Keratinocyte (primary cell): ENCODE data around the gene SLC25A21. TPM values are rescaled to one million over a fixed set of nuclear protein-coding genes. Genes with fewer than 3 reads are reported as not detected.

Experiments
- DNase-seq: peaks from one replicate; pipeline ENCODE4 v3.0.0-alpha.2; 2011; ENCODE audit warnings: low read depth, missing footprints, low spot score
- FAIRE-seq: peaks from 2 replicates; lab custom pipeline; 2011; peaks lifted over from hg19 to GRCh38; lab: Jason Lieb, UNC
- H2AFZ ChIP-seq: 2 replicates; pipeline ENCODE4 v1.6.0; 2012; ENCODE audit warnings: low read length, control low read depth, inconsistent platforms; ENCODE audit not compliant: control insufficient read depth
- H3K27ac ChIP-seq: 2 replicates; pipeline ENCODE4 v1.5.1; 2011; ENCODE audit warnings: low read length; ENCODE audit not compliant: control insufficient read depth, insufficient read depth
- H3K27me3 ChIP-seq: 3 replicates; pipeline ENCODE4 v1.6.0; 2011; ENCODE audit warnings: low read length; ENCODE audit not compliant: control insufficient read depth, insufficient read depth; ENCODE audit errors: extremely low read depth
- H3K36me3 ChIP-seq, 2 experiments: 2 replicates in 1 of 2; 3 replicates in 1 of 2; pipeline ENCODE4 v1.5.1; 2011; ENCODE audit warnings: low read length in 2 of 2, mild to moderate bottlenecking in 1 of 2; ENCODE audit not compliant: control insufficient read depth in 2 of 2, insufficient read depth in 2 of 2; ENCODE audit errors: extremely low read depth in 1 of 2
- H3K4me1 ChIP-seq: 3 replicates; pipeline ENCODE4 v1.5.1; 2011; ENCODE audit warnings: low read length; ENCODE audit not compliant: control insufficient read depth, insufficient read depth; ENCODE audit errors: extremely low read depth
- H3K4me2 ChIP-seq: 3 replicates; pipeline ENCODE4 v1.6.0; 2011; ENCODE audit warnings: low read depth, low read length; ENCODE audit not compliant: control insufficient read depth, insufficient read depth; ENCODE audit errors: extremely low read depth
- H3K4me3 ChIP-seq, 3 experiments: fragments of 200-600 bp in 1 of 3; sonication (generic) in 1 of 3; 2 replicates in 2 of 3; 3 replicates in 1 of 3; pipeline ENCODE4 v1.5.1; 2011 to 2016; ENCODE audit warnings: low read length in 3 of 3, mild to moderate bottlenecking in 3 of 3, control low read depth in 2 of 3, inconsistent platforms in 1 of 3, low read depth in 1 of 3, mixed read lengths in 1 of 3, mixed run types in 1 of 3, moderate library complexity in 1 of 3; ENCODE audit not compliant: control insufficient read depth in 2 of 3, insufficient read depth in 2 of 3; ENCODE audit errors: extremely low read depth in 1 of 3
- H3K79me2 ChIP-seq: 2 replicates; pipeline ENCODE4 v1.6.0; 2012; ENCODE audit warnings: low read length; ENCODE audit not compliant: control insufficient read depth, insufficient read depth
- H3K9ac ChIP-seq: 3 replicates; pipeline ENCODE4 v1.6.0; 2011; ENCODE audit warnings: low read length; ENCODE audit not compliant: control insufficient read depth, insufficient read depth; ENCODE audit errors: extremely low read depth
- H3K9me1 ChIP-seq: 3 replicates; pipeline ENCODE4 v1.6.0; 2011; ENCODE audit warnings: low read length; ENCODE audit not compliant: control insufficient read depth, insufficient read depth; ENCODE audit errors: extremely low read depth
- H3K9me3 ChIP-seq: 2 replicates; pipeline ENCODE4 v1.5.1; 2012; ENCODE audit warnings: low read depth, low read length; ENCODE audit not compliant: control insufficient read depth
- H4K20me1 ChIP-seq: 3 replicates; pipeline ENCODE4 v1.6.0; 2011; ENCODE audit warnings: low read length; ENCODE audit not compliant: control insufficient read depth, insufficient read depth; ENCODE audit errors: extremely low read depth
- CTCF ChIP-seq, 3 experiments: IDR thresholded peaks in 1 of 3; conservative IDR thresholded peaks in 1 of 3; optimal IDR thresholded peaks in 1 of 3; 2 replicates in 2 of 3; 3 replicates in 1 of 3; pipeline versions ENCODE3 to v1.5.1; 2011; ENCODE audit warnings: low read length in 3 of 3, mild to moderate bottlenecking in 3 of 3, moderate library complexity in 2 of 3, control low read depth in 1 of 3, inconsistent platforms in 1 of 3; ENCODE audit not compliant: insufficient read depth in 2 of 3; ENCODE audit errors: extremely low read depth in 1 of 3
- EZH2 ChIP-seq: IDR thresholded peaks from one replicate; pipeline ENCODE4 v1.6.1; 2012; ENCODE audit warnings: inconsistent platforms, mild to moderate bottlenecking, low read length, moderate library complexity
- dilution Hi-C: fragments of 300-500 bp; cut with MboI; formaldehyde crosslinking; loops from one replicate; pipeline ENCODE4 v1.7.0; 2020; ENCODE audit warnings: low sequenced_read_pairs; ENCODE audit not compliant: extremely low pct_ligation_motif_present
- polyA plus RNA-seq, 5 experiments: library from polyadenylated mRNA; depleted of rRNA in 3 of 5; stranded (reverse) in 3 of 5; stranded (forward) in 1 of 5; unstranded in 1 of 5; fragments of >200 nt; gene quantifications; 1 replicate in 1 of 5; 2 replicates in 3 of 5; 3 replicates in 1 of 5; pipeline versions ENCODE4 v1.2.1 to v1.2.3, GENCODE V29; 2011 to 2012; ENCODE audit warnings: missing spikeins in 2 of 5, low read depth in 1 of 5, low replicate concordance in 1 of 5

SLC25A21 gene
- polyA plus RNA-seq, 1 donor (not counting 4 experiments of a cell fraction or from before 2014, with no cell fraction given) = 0.66 TPM

- dilution Hi-C loops = no loop called here
- Histone ChIP-seq H2AFZ (no peak overlapping the region), H3K36me3 (no peaks in the 10 kb centered on the region), H3K9me1 (no peaks in the 10 kb centered on the region), H3K4me3 (no peak overlapping the region), H4K20me1 (no peaks in the 10 kb centered on the region), H3K9ac (no peak overlapping the region), H3K4me2 (no peak overlapping the region), H3K9me3 (no peaks in the 10 kb centered on the region), H3K79me2 (no peaks in the 10 kb centered on the region), H3K27ac (no peak overlapping the region), H3K27me3 (no peaks in the 10 kb centered on the region), H3K4me1 (no peaks in the 10 kb centered on the region)
- FAIRE-seq = no peak
- TF ChIP-seq CTCF (optimal IDR thresholded peaks at IDR 0.05 in 1 of 3, IDR thresholded peaks at IDR 0.05 in 1 of 3, conservative IDR thresholded peaks at IDR 0.05 in 1 of 3; ENCODE audit: extremely low read depth in 1 of 3, insufficient read depth in 2 of 3, low read length in 3 of 3) = no peak
- no peak for TF ChIP-seq EZH2
- DNase-seq = no peak
Measured at GRCh38 chr14:37091651-37092050, 80.8 kb downstream of the SLC25A21 start.

- TF ChIP-seq CTCF (optimal IDR thresholded peaks at IDR 0.05 in 1 of 3, IDR thresholded peaks at IDR 0.05 in 1 of 3, conservative IDR thresholded peaks at IDR 0.05 in 1 of 3; ENCODE audit: extremely low read depth in 1 of 3, insufficient read depth in 2 of 3, low read length in 3 of 3) (no peak), EZH2 (no peak)
- Histone ChIP-seq H3K27ac (no peak overlapping the region), H3K4me1 (no peaks in the 10 kb centered on the region), H3K79me2 (no peaks in the 10 kb centered on the region), H3K9me3 (no peaks in the 10 kb centered on the region), H3K27me3 (no peaks in the 10 kb centered on the region), H3K4me3 (no peak overlapping the region), H3K4me2 (no peak overlapping the region), H3K36me3 (no peaks in the 10 kb centered on the region), H2AFZ (no peak overlapping the region), H4K20me1 (no peaks in the 10 kb centered on the region), H3K9me1 (no peaks in the 10 kb centered on the region), H3K9ac (no peak overlapping the region)
- dilution Hi-C loops = no loop called here
- FAIRE-seq = no peak
- DNase-seq = no peak
Measured at GRCh38 chr14:37090026-37090425, 82.4 kb downstream of the SLC25A21 start.
